ENCODE measurements around the gene CYP8B1. TPM values are rescaled to one million over a fixed set of nuclear protein-coding genes. Genes with fewer than 3 reads are reported as not detected.

Gene CYP8B1
- total and polyA plus RNA-seq, 2 of the 13 experiments (the other 11 are each of a cell fraction or from before 2014, with no cell fraction given): 0.58 to 2.0 TPM

- TF ChIP-seq HNRNPK (IDR thresholded peaks at IDR 0.05; ENCODE audit: low read depth, low read length, poor library complexity, severe bottlenecking): no peak
- TF ChIP-seq SAFB2 (CRISPR knock-in tag; IDR thresholded peaks at IDR 0.05; ENCODE audit: borderline replicate concordance, low read depth): no peak
- no peak; the same call in 1 of the 2 replicates for TF ChIP-seq ZNF652 (CRISPR knock-in tag; IDR thresholded peaks at IDR 0.05; ENCODE audit: borderline replicate concordance, low read depth)
- no peak for TF ChIP-seq ZNF629 (CRISPR knock-in tag; conservative IDR thresholded peaks at IDR 0.05)
- no peak for TF ChIP-seq ZNF101 (CRISPR knock-in tag; IDR thresholded peaks at IDR 0.05; ENCODE audit: borderline replicate concordance, low read depth)
- no peak; the same call in 1 of the 2 replicates for TF ChIP-seq ZBTB7A (CRISPR knock-in tag; IDR thresholded peaks at IDR 0.05)
- TF ChIP-seq SRF (IDR thresholded peaks at IDR 0.05; ENCODE audit: low read depth, low read length): no peak
- TF ChIP-seq ZNF20 (CRISPR knock-in tag; IDR thresholded peaks at IDR 0.05): no peak
- TF ChIP-seq ZNF512B (CRISPR knock-in tag; IDR thresholded peaks at IDR 0.05; ENCODE audit: borderline replicate concordance): no peak
- no peak for TF ChIP-seq MZF1 (CRISPR knock-in tag; IDR thresholded peaks at IDR 0.05; ENCODE audit: borderline replicate concordance)
- TF ChIP-seq ARID3A (IDR thresholded peaks at IDR 0.05; ENCODE audit: low read depth, low read length): peak; percentile 98
- no peak; the same call in 1 of the 2 replicates for TF ChIP-seq ZNF264 (CRISPR knock-in tag; IDR thresholded peaks at IDR 0.05)
- no peak for TF ChIP-seq PCBP2 (optimal IDR thresholded peaks at IDR 0.05; ENCODE audit: low read depth, low read length, poor library complexity, severe bottlenecking)
- TF ChIP-seq CHD2 (IDR thresholded peaks at IDR 0.05; ENCODE audit: low read depth, low read length): peak; percentile 9; the same call in 1 of the 2 replicates
- peak; percentile 37; the same call in 1 of the 2 replicates for TF ChIP-seq MIXL1 (CRISPR knock-in tag; IDR thresholded peaks at IDR 0.05)
- TF ChIP-seq ZNF460 (CRISPR knock-in tag; IDR thresholded peaks at IDR 0.05; ENCODE audit: borderline replicate concordance): no peak
- no peak for TF ChIP-seq HCFC1 (IDR thresholded peaks at IDR 0.05; ENCODE audit: low read depth, low read length)
- no peak for TF ChIP-seq MTF2 (CRISPR knock-in tag; IDR thresholded peaks at IDR 0.05; ENCODE audit: borderline replicate concordance)
- TF ChIP-seq FOXP4 (CRISPR knock-in tag; IDR thresholded peaks at IDR 0.05): peak; percentile 92
- TF ChIP-seq RARA (CRISPR knock-in tag; IDR thresholded peaks at IDR 0.05): peak; percentile 95
- TF ChIP-seq PLRG1 (conservative IDR thresholded peaks at IDR 0.05): no peak
Observed at GRCh38 chr3:42855547-42856380, 19.9 kb downstream of the CYP8B1 start (continued).

All from HepG2 (cell line).